Small intestine (tissue), 7 donors: ENCODE measurements around the gene ATF6. TPM values are rescaled to one million over a fixed set of nuclear protein-coding genes. Genes with fewer than 3 reads are reported as not detected.

Experiments
- DNase-seq, 2 donors: peaks; one replicate each; pipeline versions ENCODE4 v3.0.0 to v3.0.0-alpha.2; 2013
- FAIRE-seq: peaks from 2 replicates; lab custom pipeline; 2012; peaks lifted over from hg19 to GRCh38; lab: Jason Lieb, UNC
- H3K27ac ChIP-seq, 3 donors: one replicate each; pipeline ENCODE4 v1.5.1; 2013; ENCODE audit warnings: low read length in 2 of 3, mild to moderate bottlenecking in 2 of 3, control low read depth in 1 of 3, inconsistent platforms in 1 of 3, low read depth in 1 of 3, moderate library complexity in 1 of 3
- H3K27me3 ChIP-seq, 3 donors: one replicate each; pipeline ENCODE4 v1.6.1; 2013; ENCODE audit warnings: low read length in 3 of 3, inconsistent platforms in 1 of 3; ENCODE audit not compliant: control insufficient read depth in 3 of 3, insufficient read depth in 3 of 3
- H3K36me3 ChIP-seq, 3 donors: one replicate each; pipeline ENCODE4 v1.6.1; 2013; ENCODE audit warnings: low read length in 3 of 3, inconsistent platforms in 1 of 3, low read depth in 1 of 3, mild to moderate bottlenecking in 1 of 3, moderate library complexity in 1 of 3; ENCODE audit not compliant: control insufficient read depth in 3 of 3, insufficient read depth in 2 of 3
- H3K4me1 ChIP-seq, 3 donors: one replicate each; pipeline ENCODE4 v1.6.1; 2013; ENCODE audit warnings: low read length in 2 of 3, inconsistent platforms in 1 of 3, low read depth in 1 of 3, mild to moderate bottlenecking in 1 of 3, moderate library complexity in 1 of 3; ENCODE audit not compliant: control insufficient read depth in 3 of 3, insufficient read depth in 2 of 3
- H3K4me3 ChIP-seq, 3 donors: one replicate each; pipeline ENCODE4 v1.5.1; 2013; ENCODE audit warnings: low read length in 3 of 3, control low read depth in 1 of 3, inconsistent platforms in 1 of 3, low read depth in 1 of 3, mild to moderate bottlenecking in 1 of 3, moderate library complexity in 1 of 3
- H3K9me3 ChIP-seq, 2 donors: one replicate each; pipeline ENCODE4 v1.6.1; 2013; ENCODE audit warnings: low read depth in 1 of 2, low read length in 1 of 2; ENCODE audit not compliant: control insufficient read depth in 2 of 2, insufficient read depth in 1 of 2
- WGBS, 3 donors: extraction: QIAGEN DNeasy Blood & Tissue Kit; methylation state at CpG; one replicate each; pipeline ENCODE4 v1.1.7; 2013; 5-methylcytosine and 5-hydroxymethylcytosine counted together
- polyA plus RNA-seq, 4 donors: library from polyadenylated mRNA; stranded (reverse) in 3 of 4; unstranded in 1 of 4; fragments of 200-250 nt in 3 of 4; fragments of 120-200 nt in 1 of 4; gene quantifications; one replicate each; pipeline versions ENCODE4 v1.2.1 to v1.2.3, GENCODE V29; 2013
- donor health status: healthy with polysubstance abuse.
- donor health status: control.
- donor health status: control.
- donor health status: Bipolar disorder and iron deficiency.
- donor health status: healthy.

Gene ATF6
- polyA plus RNA-seq, 4 donors: 2.7 to 19.6 (median 6.1) TPM

GRCh38 chr1:162009501-162010174 is 243.5 kb downstream of the ATF6 start:
- Histone ChIP-seq H3K36me3 (peaks cover 0 to 2% (median 0%) of the 10 kb centered on the region in 3 donors), H3K9me3 (no peaks in the 10 kb centered on the region), H3K27ac (no peak overlapping the region), H3K27me3 (no peaks in the 10 kb centered on the region), H3K4me3 (no peak overlapping the region), H3K4me1 (no peaks in the 10 kb centered on the region)
- WGBS, 3 donors: 63 to 81% (median 64%) methylated on average over 9 of the region's 9 CpGs
- FAIRE-seq (no peak), DNase-seq (no peak)

- no peaks in the 10 kb centered on the region for H3K4me1 ChIP-seq
- H3K4me3 ChIP-seq: no peak overlapping the region
- peaks cover 0 to 2% (median 0%) of the 10 kb centered on the region in 3 donors for H3K36me3 ChIP-seq
- no peak overlapping the region for H3K27ac ChIP-seq
- WGBS, 3 donors: 78 to 82% (median 82%) methylated on average over 3 of the region's 3 CpGs
- no peaks in the 10 kb centered on the region for H3K27me3 ChIP-seq
- FAIRE-seq (no peak), DNase-seq (no peak)
- no peaks in the 10 kb centered on the region for H3K9me3 ChIP-seq
Measured at GRCh38 chr1:162010175-162010506, 244.0 kb downstream of the ATF6 start.

DNA sequence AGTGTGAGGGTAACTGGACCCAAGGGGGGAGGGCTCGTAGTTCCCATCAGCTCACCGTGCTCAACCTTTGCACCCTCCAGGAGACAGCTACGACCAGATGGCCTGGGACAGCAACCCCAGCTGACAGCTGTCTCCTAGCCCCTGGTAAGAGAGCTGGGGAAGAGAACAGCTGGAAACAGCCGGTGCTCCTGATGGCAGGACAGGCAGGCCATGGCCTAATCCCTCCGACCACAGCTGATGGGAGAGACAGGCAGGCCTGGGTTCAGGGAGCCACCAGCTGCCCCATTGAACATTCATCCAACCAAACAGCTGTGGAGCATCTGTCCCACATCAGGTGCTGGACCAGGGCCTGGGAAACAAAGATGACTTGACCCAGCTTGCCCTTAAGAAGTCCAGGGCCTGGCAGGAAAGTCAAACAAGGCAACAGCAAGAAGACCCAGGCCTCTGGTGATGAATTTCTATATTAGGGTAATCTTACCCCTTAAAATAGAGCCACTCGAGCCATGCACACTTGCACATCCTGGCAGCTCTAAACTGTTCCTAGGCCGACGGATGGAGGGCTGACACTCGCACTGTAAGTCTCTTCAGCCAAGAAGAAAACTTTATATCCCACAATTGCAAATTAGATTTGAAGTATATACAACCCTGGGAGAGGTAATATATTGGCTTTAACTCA is 245.4 kb downstream of the ATF6 start:
- Histone ChIP-seq H3K9me3 (no peaks in the 10 kb centered on the region), H3K27ac (no peak overlapping the region), H3K36me3 (peaks cover 0 to 2% (median 0%) of the 10 kb centered on the region in 3 donors), H3K27me3 (no peaks in the 10 kb centered on the region), H3K4me1 (no peaks in the 10 kb centered on the region), H3K4me3 (no peak overlapping the region)
- DNase-seq (no peak), FAIRE-seq (no peak)
- WGBS, 3 donors: 59 to 66% (median 66%) methylated on average over 9 of the region's 9 CpGs

- no peak for DNase-seq
- no peaks in the 10 kb centered on the region for H3K4me1 ChIP-seq
- H3K4me3 ChIP-seq: no peak overlapping the region
- no peak overlapping the region for H3K27ac ChIP-seq
- no peaks in the 10 kb centered on the region for H3K9me3 ChIP-seq
- no peaks in the 10 kb centered on the region for H3K27me3 ChIP-seq
- FAIRE-seq: no peak
- H3K36me3 ChIP-seq: peaks cover 0 to 2% (median 0%) of the 10 kb centered on the region in 3 donors
Measured at GRCh38 chr1:162013289-162013688, 247.2 kb downstream of the ATF6 start.

Other genes starting within 250 kb of the ATF6 start
- 1 to 10 TPM in 2 of 4 donors, under 1 TPM in 2; 0.22 to 1.6 (median 0.72) TPM for gene HSPA6, start 241.8 kb upstream of the ATF6 start, polyA plus RNA-seq
- 10 to 100 TPM in 1 of 4 donors, 1 to 10 TPM in 3; 1.3 to 19.5 (median 2.4) TPM for gene FCGR3A, start 216.5 kb upstream of the ATF6 start, polyA plus RNA-seq
- gene FCGR3B, start 135.1 kb upstream of the ATF6 start, polyA plus RNA-seq: under 1 TPM; 0.12 to 0.54 (median 0.25) TPM
- gene FCGR2B, start 103.2 kb upstream of the ATF6 start, polyA plus RNA-seq: 10 to 100 TPM in 1 of 4 donors, under 1 TPM in 2, not detected in 1; 0.07 to 12.3 (median 0.54) TPM
- 1 to 10 TPM in 1 of 4 donors, under 1 TPM in 1, not detected in 2; 0.21 to 1.4 TPM for gene FCRLA, start 59.1 kb upstream of the ATF6 start, polyA plus RNA-seq
- gene FCRLB, start 44.8 kb upstream of the ATF6 start, polyA plus RNA-seq: under 1 TPM in 2 of 4 donors, not detected in 2; 0.34 to 0.96 TPM
- 10 to 100 TPM in 3 of 4 donors, 1 to 10 TPM in 1; 9.4 to 28.9 (median 22.3) TPM for gene DUSP12, start 16.5 kb upstream of the ATF6 start, polyA plus RNA-seq